Breast epithelium (tissue), 4 donors: Measurements from ENCODE around the gene CDH4. TPM values are rescaled to one million over a fixed set of nuclear protein-coding genes. Genes with fewer than 3 reads are reported as not detected.
A peak's percentile ranks its signal among the peaks of the same experiment; 100 is the strongest.

ENCODE experiments used
- DNase-seq, 2 donors: peaks; one replicate each; pipeline ENCODE4 v3.0.0-alpha.2; 2019; ENCODE audit warnings: low spot score in 2 of 2
- H3K27ac ChIP-seq, 2 donors: fragments of 200-600 bp; sonication (generic) in 1 of 2; one replicate each; pipeline ENCODE4 v1.5.1; 2016 to 2019; ENCODE audit warnings: mild to moderate bottlenecking in 1 of 2
- H3K27me3 ChIP-seq, 2 donors: fragments of 200-600 bp; sonication (generic) in 1 of 2; one replicate each; pipeline versions ENCODE4 v1.5.1 to v1.6.0; 2017 to 2019; ENCODE audit warnings: control low read depth in 1 of 2, mild to moderate bottlenecking in 1 of 2
- H3K36me3 ChIP-seq: fragments of 200-600 bp; one replicate; pipeline ENCODE4 v1.5.1; 2019
- H3K4me1 ChIP-seq, 2 donors: fragments of 200-600 bp; sonication (generic); one replicate each; pipeline ENCODE4 v1.5.1; 2016 to 2019; ENCODE audit warnings: control low read depth in 1 of 2
- H3K4me3 ChIP-seq, 3 donors: fragments of 200-600 bp; sonication (generic); 1 replicate in 2 of 3; 2 replicates in 1 of 3; pipeline ENCODE4 v1.5.1; 2016 to 2019; ENCODE audit warnings: mild to moderate bottlenecking in 3 of 3, moderate library complexity in 2 of 3
- H3K9me3 ChIP-seq, 2 donors: fragments of 200-600 bp; sonication (generic) in 1 of 2; one replicate each; pipeline ENCODE4 v1.5.1; 2016 to 2019; ENCODE audit warnings: control low read depth in 1 of 2
- POLR2A ChIP-seq: fragments of 450-650 bp; IDR thresholded peaks from one replicate; pipeline ENCODE4 v1.6.1; 2016; ENCODE audit warnings: antibody characterized with exemption, mild to moderate bottlenecking, moderate library complexity
- POLR2AphosphoS5 ChIP-seq, 3 donors: sonication (generic); formaldehyde crosslinking; IDR thresholded peaks; one replicate each; pipeline ENCODE4 v1.6.1; 2017; ENCODE audit warnings: antibody characterized with exemption in 3 of 3
- intact Hi-C: fragments of 100-400 bp; cut with DNase I; formaldehyde crosslinking; loops from one replicate; pipeline ENCODE4 v1.15.1; 2023; ENCODE audit warnings: low total_unique reads
- total RNA-seq, 3 donors: library from RNA; depleted of rRNA; stranded (reverse); fragments of >200 nt; gene quantifications; one replicate each; pipeline ENCODE4 v1.1.0, GENCODE V29; 2016
- TF ChIP-seq, protein P1 (sequence below), 3 donors: fragments of 450-650 bp; IDR thresholded peaks; one replicate each; pipeline ENCODE4 v1.5.1; 2016 to 2017; ENCODE audit warnings: antibody characterized with exemption in 3 of 3, mild to moderate bottlenecking in 3 of 3, moderate library complexity in 3 of 3

The CDH4 gene
- total RNA-seq, 3 donors from 2014 or later = under 0.01 TPM; not detected in 2

GRCh38 chr20:61460261-61461052 is 208.4 kb downstream of the CDH4 start:
- no peak overlapping the region for H3K27ac ChIP-seq
- no peaks in the 10 kb centered on the region for H3K9me3 ChIP-seq
- TF ChIP-seq POLR2A (no peak), POLR2AphosphoS5 (IDR thresholded peaks at IDR 0.05) (no peak)
- TF ChIP-seq, protein P1, sequence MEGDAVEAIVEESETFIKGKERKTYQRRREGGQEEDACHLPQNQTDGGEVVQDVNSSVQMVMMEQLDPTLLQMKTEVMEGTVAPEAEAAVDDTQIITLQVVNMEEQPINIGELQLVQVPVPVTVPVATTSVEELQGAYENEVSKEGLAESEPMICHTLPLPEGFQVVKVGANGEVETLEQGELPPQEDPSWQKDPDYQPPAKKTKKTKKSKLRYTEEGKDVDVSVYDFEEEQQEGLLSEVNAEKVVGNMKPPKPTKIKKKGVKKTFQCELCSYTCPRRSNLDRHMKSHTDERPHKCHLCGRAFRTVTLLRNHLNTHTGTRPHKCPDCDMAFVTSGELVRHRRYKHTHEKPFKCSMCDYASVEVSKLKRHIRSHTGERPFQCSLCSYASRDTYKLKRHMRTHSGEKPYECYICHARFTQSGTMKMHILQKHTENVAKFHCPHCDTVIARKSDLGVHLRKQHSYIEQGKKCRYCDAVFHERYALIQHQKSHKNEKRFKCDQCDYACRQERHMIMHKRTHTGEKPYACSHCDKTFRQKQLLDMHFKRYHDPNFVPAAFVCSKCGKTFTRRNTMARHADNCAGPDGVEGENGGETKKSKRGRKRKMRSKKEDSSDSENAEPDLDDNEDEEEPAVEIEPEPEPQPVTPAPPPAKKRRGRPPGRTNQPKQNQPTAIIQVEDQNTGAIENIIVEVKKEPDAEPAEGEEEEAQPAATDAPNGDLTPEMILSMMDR (IDR thresholded peaks at IDR 0.05) = no peak
- H3K27me3 ChIP-seq = no peaks in the 10 kb centered on the region
- H3K36me3 ChIP-seq = no peaks in the 10 kb centered on the region
- DNase-seq = no peak
- H3K4me1 ChIP-seq = no peaks in the 10 kb centered on the region
- no peak overlapping the region for H3K4me3 ChIP-seq
- intact Hi-C loops = no loop called here

DNA sequence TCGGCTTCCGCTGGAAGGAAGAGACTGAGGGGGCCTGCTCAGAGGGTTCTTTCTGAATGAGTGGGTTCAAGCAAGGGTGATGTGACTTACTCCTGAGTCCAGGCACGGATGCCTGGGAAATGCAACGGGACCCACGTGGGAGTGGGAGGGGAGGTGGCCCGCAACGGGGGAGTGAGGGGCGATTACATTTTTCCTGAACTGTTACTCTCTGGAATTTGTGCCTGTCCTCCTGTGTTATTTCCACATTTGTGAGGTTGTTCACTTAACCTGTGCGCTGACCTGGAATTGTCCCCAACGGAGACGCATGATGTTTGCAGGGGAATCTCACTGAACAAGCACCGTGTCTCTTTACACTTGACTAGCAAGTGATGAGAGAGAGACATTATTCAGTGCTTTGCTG is 209.4 kb downstream of the CDH4 start:
- TF ChIP-seq, protein P1 (IDR thresholded peaks at IDR 0.05) = no peak
- TF ChIP-seq POLR2AphosphoS5 (IDR thresholded peaks at IDR 0.05) = no peak
- no peak for TF ChIP-seq POLR2A
- H3K27me3 ChIP-seq = no peaks in the 10 kb centered on the region
- H3K4me1 ChIP-seq = no peaks in the 10 kb centered on the region
- H3K36me3 ChIP-seq = no peaks in the 10 kb centered on the region
- no peak overlapping the region for H3K27ac ChIP-seq
- intact Hi-C loops = no loop called here
- peak in 1 of 2 donors; percentile 1 for DNase-seq
- no peaks in the 10 kb centered on the region for H3K9me3 ChIP-seq
- H3K4me3 ChIP-seq = no peak overlapping the region

DNA sequence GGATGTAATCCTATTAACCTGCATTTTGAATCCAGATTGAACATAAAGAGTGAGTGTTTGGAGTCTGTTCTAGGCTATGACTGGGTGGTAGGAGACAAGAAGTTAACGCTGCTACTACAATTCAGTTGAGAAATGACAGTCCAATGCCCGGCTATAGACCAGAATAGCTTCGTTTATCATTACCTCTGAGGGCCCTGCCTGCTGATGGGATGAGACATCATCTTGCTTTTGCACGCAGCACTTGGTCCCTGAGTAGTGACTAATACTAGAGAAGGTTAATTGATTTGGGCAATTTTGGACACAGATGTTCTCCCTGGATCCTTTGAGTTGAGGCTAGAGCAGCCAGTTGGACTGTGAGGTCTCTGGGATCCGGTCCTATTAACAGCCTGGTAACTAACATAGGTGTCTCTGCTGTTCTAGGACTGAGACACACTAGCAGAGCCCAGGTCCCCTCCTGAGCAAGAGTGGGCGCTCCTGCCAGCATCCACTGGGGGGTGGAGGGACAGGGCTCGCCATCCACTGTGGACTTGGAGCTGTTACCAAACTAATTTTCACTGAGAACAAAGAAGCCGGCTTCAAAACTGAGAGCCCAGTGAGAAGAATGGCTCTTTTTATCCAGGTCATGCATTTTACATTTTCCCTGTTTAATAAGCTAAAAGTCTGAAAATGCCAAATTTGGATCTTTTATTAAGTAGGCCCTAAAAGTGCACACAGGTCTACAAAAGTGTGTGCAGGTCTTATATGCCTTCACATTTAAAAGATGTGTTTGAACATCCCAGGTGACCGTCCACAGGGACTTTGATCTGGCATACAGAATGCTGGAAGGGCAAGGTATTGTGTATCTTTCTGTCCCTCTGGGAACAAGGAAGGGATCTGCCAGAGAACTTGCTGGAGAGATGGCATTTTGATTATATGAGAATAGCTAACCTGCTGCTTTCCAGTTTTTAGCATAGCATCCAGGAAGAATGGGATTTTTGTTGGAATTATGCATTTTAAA is 212.5 kb downstream of the CDH4 start:
- no peaks in the 10 kb centered on the region for H3K4me1 ChIP-seq
- no peaks in the 10 kb centered on the region for H3K27me3 ChIP-seq
- H3K4me3 ChIP-seq = no peak overlapping the region
- H3K36me3 ChIP-seq = no peaks in the 10 kb centered on the region
- TF ChIP-seq POLR2AphosphoS5 (IDR thresholded peaks at IDR 0.05) (no peak), POLR2A (no peak)
- TF ChIP-seq, protein P1 (IDR thresholded peaks at IDR 0.05) = no peak
- DNase-seq = no peak
- H3K9me3 ChIP-seq = no peaks in the 10 kb centered on the region
- H3K27ac ChIP-seq = no peak overlapping the region
- intact Hi-C loops = no loop called here

DNA sequence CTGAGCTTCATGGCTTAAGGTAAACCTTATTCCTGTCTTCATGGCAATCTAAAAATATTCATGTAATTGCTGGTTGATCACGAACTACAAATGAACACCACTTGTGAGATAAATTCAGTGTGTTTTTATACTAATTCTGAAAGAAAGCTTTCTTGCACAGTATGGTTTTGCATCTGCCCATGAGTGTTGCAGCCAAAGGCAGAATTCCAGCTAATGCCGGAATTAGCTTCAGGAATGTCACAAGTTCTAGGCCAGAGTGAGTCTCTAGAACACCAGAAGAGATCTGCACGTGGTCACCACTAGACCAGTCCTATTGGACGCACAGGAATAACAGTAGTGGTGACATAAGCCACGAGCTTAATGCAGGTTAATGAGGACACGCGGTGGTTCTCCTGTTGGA is 223.7 kb downstream of the CDH4 start:
- Histone ChIP-seq H3K9me3 (no peaks in the 10 kb centered on the region), H3K4me1 (no peaks in the 10 kb centered on the region), H3K36me3 (no peaks in the 10 kb centered on the region), H3K27ac (no peak overlapping the region), H3K4me3 (no peak overlapping the region), H3K27me3 (peaks cover 0 to 8% of the 10 kb centered on the region in 2 donors)
- DNase-seq = no peak
- intact Hi-C loops = no loop called here
- TF ChIP-seq POLR2A = no peak
- TF ChIP-seq, protein P1 (IDR thresholded peaks at IDR 0.05) = no peak
- no peak for TF ChIP-seq POLR2AphosphoS5 (IDR thresholded peaks at IDR 0.05)
